Measurements from ENCODE around the gene ACHE.
"Not testable (repeated sequence)": the region's sequence is repeated elsewhere in the genome, so short reads cannot be mapped to it uniquely, and the experiment has no call there.

The ACHE gene

GRCh38 chr7:100861616-100861985, 34.1 kb downstream of the ACHE start:
- no peak for DNase-seq (ENCODE audit: low read depth)

GRCh38 chr7:100860702-100861615, 34.7 kb downstream of the ACHE start:
- no peak for DNase-seq (ENCODE audit: low read depth)

- DNase-seq (ENCODE audit: low read depth), result no peak
Measured at GRCh38 chr7:100859856-100860255, 35.8 kb downstream of the ACHE start.

- no peak for DNase-seq (ENCODE audit: low read depth)
Measured at GRCh38 chr7:100856871-100857282, 38.8 kb downstream of the ACHE start.

GRCh38 chr7:100855515-100855914, 40.2 kb downstream of the ACHE start:
- DNase-seq (ENCODE audit: low read depth), result no peak

- not testable (repeated sequence) for DNase-seq (ENCODE audit: low read depth)
Measured at GRCh38 chr7:100854899-100855298, 40.8 kb downstream of the ACHE start.

- no peak for DNase-seq (ENCODE audit: low read depth)
Measured at GRCh38 chr7:100854146-100854895, 41.4 kb downstream of the ACHE start.

GRCh38 chr7:100852048-100852872, 43.4 kb downstream of the ACHE start, which contains the start of gene SLC12A9:
TSS of gene SLC12A9 (plus strand) at chr7:100852713. CDS start at chr7:100854198, 1,485 bp downstream.
- peak; percentile 64 for DNase-seq (ENCODE audit: low read depth)

- DNase-seq (ENCODE audit: low read depth), result no peak
Measured at GRCh38 chr7:100847360-100847759, 48.3 kb downstream of the ACHE start.

- DNase-seq (ENCODE audit: low read depth), result no peak
Measured at GRCh38 chr7:100840470-100841100, 55.1 kb downstream of the ACHE start.

All from fibroblast of the conjunctiva (primary cell).